Mesenteric fat pad (tissue), 1 donor: ENCODE measurements around the gene KRT86. TPM values are rescaled to one million over a fixed set of nuclear protein-coding genes. Genes with fewer than 3 reads are reported as not detected.
"Not testable (repeated sequence)": the region's sequence is repeated elsewhere in the genome, so short reads cannot be mapped to it uniquely, and the experiment has no call there.

Experiments used
- DNase-seq: peaks from one replicate; pipeline ENCODE4 v3.0.0-alpha.2; 2020; ENCODE audit warnings: low spot score
- total RNA-seq: library from RNA; stranded (reverse); fragmentation: NEBNext Ultra II Directional; extraction: Animal tissue kit (Norgen Biotek cat#: 25700); gene quantifications from one replicate; pipeline ENCODE4 v1.2.1, GENCODE V29; 2021
- donor health status: DM: yes; HTN: yes; CAD: no.

The KRT86 gene
- total RNA-seq, 1 donor from 2014 or later: not detected

DNA sequence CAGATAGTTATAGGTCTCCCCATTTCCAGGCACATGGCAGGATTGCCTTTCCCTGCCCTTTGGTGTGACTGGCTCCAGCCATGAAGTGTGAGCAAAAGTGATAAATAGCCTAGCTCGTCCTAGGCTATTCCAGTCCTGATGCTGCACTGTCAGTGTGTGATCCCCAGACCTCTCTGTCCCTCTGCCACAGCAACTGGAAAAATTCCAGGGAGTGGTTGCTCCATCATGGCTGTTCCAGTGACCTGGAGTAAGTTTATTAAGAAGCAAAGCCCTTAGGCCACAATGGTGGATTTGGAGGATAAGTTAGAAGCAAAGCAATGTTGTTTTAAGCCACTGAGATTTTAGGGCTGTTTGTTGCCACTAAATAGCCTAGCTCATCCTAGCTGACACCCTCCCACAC, 56.6 kb downstream of the KRT86 start:
- no peak for DNase-seq

DNA sequence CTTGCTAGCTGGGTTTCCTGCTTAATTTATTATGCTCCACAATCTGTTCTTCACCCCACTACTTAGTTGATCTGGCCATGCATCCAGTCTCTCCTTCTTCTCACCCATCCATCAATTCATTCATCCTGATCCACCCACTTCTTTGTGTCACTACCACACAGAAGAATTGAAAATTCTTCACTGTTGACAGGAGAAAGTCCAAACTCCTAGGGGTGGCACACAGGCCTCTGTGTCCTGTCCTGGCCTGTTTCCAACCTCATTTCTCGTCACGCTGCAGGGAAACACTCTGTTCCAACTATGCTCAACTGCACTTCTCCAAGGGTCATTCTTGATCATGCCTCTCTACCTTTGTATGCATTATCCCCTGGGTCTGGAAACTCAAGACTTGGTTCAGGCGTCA, 57.4 kb downstream of the KRT86 start:
- DNase-seq: no peak

DNA sequence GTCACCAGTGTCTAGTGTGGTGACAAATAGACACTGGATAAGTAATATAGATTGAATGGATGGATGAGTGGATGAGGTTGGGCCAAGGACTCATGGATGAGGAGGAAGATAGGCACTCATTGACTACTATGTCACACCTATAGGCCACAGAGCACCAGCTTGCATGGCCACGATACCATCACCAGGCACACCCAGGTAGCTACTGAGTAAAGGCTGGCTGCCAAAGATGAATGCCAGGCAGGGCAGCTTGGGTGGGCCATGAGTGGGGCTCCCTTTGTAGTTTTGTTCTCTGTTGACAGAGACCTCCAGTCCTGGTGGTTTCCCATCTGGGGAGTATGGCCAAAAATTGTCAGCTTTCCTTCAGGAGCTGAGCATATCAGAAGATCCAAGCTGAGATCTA, 57.9 kb downstream of the KRT86 start:
- DNase-seq: no peak

DNA sequence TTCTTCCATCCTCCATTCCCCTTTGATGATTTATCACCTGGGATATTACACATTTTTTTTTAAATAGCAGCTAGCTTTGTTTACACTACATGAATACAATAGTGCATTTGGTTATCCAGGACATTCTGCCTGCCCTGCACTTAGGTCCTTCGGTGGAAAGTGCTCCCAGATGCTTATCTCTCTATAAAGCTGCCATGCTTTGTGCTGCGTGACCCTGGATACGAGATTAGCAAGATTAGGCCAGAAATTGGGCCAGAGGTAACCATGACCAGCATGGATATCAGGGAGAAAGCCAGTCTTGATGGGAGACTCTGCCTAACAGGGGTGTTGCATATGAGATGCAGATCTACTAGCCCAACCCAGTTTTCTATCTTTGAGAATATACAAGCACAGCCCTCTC, 58.9 kb downstream of the KRT86 start:
- no peak for DNase-seq

DNA sequence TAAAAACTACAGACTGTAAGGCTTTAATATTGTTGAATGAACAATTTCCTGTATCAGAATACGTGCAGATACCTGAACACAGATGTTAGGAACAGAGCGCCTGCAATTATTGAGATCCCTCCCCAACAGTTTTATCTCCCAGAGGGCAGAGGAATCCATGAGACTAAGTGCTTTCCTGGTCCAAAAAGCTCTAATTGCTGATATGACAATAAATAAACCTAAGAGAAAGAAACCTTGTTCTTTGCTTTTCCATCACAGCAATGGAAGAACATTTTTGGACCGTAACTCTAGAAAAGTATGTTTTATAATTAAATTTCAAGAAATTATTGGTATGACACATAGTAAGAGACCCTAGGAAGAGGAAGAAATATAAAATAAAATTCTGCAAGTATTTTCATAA, 59.7 kb downstream of the KRT86 start:
- DNase-seq: no peak

DNA sequence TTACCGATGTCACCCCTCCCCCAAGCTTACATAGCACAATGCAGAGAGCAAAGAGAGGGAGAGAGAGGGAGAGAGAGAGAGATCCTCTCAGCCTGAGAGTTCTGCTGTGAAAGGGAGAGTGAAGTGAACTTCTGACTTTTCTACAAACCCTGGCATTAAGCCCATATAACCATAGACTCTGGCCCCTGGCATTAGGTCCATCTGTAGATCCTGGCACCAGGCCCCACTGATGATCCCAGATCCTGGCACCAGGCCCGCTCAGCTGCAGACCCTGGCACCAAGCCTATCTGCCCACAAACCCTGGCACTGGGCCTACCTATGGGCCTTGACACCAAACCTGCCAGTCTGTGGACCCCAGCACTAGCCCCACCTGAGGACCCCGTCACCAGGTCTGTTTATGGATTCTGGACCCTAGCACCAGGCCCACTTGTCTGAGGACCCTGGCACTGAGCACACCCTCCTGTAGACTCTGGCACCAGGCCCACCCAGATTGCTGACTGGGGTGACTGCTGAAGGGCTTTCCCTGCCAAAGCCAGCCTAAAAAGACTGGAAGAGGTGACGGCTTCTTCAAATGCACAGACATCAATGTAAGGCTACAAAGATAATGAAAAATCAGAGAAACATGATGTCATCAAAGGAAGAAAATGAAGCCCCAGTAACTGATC, 61.3 kb downstream of the KRT86 start:
- DNase-seq: no peak

DNA sequence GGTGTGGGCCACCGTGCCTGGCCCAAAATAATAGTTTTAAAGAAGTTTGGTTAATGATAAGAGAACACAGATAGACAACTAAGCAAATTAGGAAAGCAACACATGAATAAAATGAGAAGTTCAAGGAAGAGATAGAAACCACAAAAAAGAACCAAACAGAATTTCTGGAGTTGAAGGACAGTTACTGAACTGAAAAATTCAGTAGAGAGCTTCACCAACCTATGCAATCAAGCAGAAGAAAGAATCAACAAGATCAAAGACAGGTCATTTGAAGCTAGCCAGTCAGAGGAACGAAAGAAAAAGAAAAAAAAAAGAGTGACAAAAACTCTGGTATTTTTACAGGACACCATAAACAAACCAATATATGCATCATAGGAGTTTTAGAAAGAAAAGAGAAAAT, 62.2 kb downstream of the KRT86 start:
- DNase-seq: no peak

DNA sequence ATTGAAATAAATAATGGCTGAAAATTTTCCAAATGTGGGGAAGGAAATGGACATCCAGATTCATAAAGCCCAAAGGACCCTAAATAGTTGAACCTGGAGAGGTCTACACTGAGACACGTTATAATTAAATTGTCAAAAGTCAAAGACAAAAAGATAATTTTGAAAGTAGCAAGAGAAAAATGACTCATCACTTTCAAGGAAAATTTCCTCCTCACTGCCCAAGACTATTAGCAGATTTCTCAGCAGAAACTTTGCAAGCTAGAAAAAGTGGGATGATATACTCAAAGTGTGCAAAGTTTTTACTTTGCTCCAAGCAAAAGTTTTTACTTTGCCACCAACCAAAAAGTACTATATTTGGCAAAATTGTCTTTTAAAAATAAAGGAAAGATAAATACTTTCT, 62.6 kb downstream of the KRT86 start:
- DNase-seq: no peak

DNA sequence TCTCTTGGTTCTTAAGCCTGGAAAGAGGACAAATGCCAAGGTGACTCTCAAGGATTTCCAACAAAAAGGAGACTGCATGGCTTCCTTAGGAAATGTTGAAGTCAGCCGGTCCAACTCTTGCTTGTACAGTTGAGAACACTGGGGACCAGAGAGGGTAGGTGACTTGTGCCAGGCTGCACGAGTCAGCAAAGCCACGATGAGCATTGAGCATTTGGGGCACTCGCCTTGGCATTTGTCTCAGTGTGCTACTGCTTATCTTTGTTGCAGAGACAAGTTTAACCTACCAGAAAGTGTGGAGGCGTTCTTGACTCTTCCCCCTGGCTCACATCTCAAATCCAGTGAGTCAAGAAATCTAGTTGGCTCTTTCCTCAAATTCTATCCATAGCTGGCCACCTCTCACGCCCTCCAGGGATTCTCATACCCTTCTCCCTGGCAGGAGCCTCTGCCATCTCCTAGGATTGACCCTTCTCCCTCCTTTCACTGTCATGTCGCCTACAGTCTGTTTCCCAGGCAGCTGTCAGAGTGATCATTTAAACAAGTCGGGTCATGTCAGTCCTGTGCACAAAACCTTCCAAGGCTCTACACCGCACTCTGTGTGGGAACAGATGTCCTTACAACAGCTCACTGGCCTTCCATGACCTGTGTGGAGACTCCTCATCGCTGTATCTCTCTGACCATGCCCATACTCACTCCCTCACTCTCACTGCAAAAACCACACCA, 64.0 kb downstream of the KRT86 start:
- DNase-seq: peak; percentile 75

DNA sequence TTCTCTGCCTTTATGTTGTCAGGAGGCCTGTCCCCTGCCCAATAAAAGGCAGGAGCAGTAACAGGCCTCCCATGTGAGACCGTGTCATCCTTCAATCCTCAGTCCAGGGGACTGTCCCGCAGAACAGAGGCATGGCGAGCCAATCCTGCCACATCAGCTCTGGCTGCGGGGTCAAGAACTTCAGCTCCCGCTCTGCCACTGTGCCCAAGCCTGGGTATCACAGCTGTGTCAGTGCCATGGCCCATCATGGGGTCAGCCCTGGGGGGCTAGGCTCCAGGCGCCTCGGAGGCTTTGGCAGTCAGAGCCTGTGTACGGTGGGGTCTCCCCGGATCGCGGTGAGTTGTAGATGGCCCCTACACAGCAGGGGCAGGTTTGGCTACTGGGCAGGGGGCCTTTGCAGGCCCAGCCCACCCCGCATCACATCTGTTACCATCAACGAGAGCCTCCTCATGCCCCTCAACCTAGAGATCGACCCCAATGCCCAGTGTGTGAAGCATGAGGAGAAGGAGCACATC, 66.7 kb downstream of the KRT86 start:
- DNase-seq: peak; percentile 67

DNA sequence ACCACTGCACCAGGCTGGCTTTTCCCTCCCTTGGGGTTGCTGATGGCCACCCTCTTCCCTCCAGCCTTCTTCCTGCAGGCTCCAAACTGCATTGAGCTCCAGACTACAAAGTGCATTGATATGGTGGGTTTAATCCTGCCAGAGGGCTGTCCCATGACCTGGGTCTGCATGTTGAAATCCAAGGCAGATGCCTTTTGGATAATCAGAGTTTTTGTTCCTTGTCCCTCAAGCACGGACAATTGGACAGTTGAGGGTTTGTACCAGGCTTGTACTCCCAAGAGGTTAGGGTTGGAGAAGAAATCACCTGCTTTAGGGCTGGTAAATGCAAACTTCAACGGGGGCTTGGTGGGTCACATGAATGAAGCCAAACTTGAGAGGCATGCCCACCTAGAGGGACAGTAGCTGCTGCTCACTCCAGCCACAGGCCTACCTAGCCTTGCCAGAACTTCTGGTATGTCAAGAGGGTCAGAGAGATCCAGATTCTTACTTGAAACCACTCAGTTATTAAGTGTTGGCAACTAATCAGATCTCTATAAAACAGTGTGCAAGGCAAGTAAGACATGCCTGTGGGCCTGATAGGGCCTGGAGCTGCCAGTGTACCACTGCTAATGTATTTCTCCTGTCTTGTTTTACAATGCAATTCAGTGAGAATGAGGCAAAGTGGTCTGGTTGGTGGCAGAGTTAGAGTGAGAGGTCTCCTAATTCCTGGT, 68.5 kb downstream of the KRT86 start:
- peak; percentile 16 for DNase-seq

DNA sequence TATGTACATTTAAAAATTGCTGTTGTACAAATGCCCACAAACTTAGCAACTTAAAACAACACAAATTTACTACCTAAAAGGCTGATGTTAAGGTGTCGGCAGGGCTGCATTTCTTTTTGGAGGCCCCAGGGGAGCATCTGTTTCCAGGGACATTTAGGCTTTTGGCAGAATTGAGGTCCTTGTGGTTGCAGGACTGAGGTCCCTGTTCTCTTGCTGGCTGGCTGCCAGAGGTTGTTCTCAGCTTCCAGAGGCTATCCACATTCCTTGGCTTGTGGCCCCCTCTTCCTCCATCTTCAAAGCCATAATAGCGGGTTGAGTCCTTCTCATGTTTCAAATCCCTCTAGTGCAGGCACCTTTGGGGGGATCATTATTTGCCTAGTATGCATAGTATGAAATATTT, 69.1 kb downstream of the KRT86 start:
- DNase-seq: peak; percentile 55

DNA sequence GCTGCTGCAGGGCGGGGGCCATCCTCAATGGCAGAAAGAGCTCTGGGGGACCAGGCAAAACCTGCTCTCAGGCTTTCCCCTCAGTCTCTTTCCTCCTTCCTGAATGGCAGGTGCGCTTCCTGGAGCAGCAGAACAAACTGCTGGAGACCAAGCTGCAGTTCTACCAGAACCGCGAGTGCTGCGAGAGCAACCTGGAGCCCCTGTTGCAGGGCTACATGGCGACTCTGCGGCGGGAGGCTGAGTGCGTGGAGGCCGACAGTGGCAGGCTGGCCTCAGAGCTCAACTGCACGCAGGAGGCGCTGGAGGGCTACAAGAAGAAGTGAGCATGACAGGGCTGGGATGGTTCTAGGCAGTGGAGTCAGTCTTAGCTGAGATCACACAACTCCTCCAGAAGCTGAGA, 69.7 kb downstream of the KRT86 start:
- DNase-seq: peak; percentile 55

DNA sequence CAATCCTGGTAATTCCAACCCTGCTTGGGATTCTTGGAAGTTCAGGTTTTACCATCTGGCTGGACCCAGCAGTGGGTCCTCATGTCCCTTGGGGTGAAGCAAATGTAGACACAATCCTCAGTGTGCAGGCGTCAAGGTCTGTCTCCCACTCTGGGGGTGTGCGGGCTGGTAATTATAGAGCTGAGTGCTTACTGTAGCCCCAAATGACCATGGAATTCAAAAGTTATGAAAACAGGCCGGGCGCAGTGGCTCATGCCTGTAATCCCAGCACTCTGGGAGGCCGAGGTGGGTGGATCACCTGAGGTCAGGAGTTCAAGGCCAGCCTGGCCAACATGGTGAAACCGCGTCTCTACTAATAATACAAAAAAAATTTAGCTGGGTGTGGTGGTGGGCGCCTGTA, 70.6 kb downstream of the KRT86 start:
- DNase-seq: not testable (repeated sequence)

DNA sequence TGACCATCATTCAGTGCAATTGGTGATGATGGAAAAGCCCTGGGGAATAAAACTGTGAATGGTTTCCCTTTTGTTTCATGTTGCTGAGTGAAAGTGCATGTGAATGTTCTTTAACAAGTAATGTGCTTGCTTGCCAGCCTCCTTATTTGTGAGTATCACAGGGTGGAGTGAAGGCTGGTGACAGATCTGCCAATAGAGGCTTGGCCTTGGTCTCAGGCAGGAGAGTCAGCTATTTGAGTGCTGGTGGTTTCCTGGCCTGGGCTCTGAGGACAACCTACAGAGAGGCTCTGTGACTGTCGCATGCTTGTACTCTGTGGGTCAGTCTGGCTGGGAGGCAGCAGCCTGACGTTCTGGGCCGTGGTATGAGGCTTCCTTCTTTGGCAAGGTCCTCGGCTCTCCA, 72.1 kb downstream of the KRT86 start:
- no peak for DNase-seq

DNA sequence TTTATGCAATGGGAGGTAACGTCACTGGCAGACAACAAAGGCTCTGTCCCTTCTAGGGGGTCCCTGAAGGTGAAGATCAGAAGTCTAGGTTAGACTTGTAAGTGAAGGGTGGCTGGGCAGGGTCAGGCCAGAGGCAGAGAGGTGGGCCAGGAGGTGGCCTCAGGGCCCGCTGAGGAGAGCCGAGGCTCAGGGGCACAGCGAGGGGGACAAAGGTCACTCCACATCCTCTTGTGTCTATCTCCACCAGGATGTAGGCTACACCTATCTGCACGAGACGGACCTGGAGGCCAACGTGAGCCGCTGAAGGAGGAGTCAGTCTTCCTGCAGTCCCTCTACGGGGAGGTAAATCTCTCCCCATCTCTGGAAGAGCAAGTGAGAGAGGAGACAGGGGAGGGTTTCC, 72.6 kb downstream of the KRT86 start:
- DNase-seq: no peak

DNA sequence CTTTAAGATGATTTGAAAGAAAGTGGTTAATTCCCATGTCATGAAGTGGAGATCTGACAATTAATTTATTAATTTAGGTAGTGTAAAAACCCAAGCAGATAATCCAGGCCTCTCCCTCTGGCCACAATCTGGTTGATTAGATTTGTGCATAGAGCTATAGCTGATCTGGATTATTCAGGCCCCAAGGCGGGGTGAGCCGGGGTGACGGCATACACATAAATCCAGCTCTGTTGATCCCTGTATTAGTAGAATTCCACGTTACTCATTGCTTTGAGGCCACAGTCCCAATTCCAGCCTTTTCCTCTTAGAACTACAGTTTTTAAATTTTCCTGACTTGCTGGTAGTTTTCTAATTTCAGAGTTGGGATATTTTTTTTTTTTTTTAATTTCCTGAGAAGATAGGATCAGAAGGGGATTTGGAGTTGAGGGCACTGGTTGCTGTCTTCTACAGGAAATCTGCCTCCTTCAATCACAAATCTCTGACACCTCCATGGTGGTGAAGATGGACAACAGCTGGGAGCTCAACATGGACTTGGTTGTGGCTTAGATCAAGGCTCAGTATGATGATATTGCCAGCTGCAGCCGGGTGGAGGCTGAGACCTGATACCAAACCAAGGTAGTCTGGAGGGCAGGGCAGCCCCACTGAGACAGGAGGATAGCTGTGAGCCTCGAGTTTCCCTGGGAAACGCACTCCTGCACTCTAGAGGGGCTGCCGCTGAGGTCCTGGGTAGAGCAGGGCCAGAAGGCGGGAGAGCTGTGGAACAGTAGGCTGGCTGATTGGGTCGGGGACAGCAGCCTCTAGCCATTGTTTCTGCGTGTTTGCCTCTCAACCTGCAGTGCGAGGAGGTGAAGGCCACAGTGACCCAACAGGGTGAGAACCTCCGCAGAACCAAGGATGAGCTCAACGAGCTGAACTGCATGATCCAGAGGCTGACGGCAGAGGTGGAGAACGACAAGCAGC, 73.4 kb downstream of the KRT86 start:
- DNase-seq: no peak

DNA sequence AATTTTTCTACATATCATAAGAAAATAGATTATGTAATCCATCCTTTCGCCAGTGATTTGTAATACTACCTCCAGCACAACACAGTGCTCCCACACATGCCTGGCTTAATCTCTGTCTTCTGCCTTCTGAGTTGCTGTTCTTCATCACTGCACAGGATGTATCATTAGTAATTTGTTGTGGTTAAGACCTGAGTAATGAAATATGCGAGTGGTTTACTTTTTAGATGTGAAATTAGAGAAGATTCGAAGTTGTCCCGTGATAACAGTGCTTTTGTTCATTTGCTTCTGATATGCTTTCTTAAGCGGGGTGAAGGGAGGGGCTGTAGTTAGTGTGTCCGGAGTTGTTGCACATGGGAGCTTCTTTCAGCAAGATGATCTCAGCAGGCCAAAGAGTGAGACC, 74.8 kb downstream of the KRT86 start:
- DNase-seq: peak; percentile 3

DNA sequence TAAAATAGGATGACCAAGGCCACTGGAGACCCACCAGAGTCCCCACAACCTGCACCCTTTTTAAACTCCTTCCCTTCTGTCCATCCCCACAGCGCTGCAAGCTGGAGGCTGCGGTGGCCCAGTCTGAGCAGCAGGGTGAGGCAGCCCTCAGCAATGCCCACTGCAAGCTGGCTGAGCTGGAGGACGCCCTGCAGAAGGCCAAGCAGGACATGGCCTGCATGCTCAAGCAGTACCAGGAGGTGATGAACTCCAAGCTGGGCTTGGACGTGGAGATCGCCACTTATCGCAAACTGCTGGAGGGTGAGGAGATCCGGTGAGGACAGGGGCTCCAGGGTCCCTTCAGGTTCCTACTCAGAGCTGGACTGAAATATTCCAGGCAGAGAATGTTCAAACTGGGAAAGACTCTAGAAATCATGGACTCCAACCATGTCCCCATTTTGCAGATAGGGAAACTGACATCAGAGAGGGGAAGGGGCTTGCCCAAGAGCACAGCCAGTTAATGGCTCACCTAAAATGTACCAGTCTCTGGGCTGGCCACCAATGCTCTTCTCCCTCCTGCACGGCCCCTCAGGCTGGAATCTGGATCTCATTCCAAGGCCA, 75.7 kb downstream of the KRT86 start:
- peak; percentile 75 for DNase-seq

DNA sequence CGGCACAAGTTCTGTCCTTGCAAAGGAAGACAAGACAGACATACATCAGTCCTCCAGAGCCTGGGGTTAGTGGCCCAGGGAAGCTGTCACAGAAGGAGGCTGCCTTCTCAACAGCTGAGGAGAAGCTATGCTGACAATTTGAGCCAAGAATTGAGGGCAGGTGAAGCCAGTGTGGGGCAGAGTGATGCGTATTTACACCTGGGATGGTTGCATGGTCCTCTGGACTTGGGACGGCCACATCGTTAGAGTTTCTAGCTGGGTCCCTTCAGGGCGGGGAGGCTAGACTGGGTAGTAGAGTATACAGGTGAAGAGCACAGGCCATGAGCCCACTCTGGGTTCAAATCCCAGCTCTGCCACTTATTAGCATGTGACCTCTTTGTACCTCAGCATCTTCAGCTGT, 76.3 kb downstream of the KRT86 start:
- DNase-seq: peak; percentile 41
